GM12891 (cell line): ENCODE measurements around the gene TRERF1.

Source experiments
- POLR2A ChIP-seq: IDR thresholded peaks from 2 replicates; pipeline ENCODE4 v1.6.1; 2011; ENCODE audit warnings: low read depth, low read length, control low read depth
- POLR2AphosphoS5 ChIP-seq: IDR thresholded peaks from 2 replicates; pipeline ENCODE4 v1.6.1; 2011; ENCODE audit warnings: low read depth, low read length, control low read depth
- TAF1 ChIP-seq: IDR thresholded peaks from 2 replicates; pipeline ENCODE4 v1.6.1; 2011; ENCODE audit warnings: low read depth, low read length, control low read depth

GRCh38 chr6:42279144-42279781 lies 172.5 kb downstream of the TRERF1 start:
- no peak for TF ChIP-seq POLR2A
- no peak for TF ChIP-seq POLR2AphosphoS5
- TF ChIP-seq TAF1, result no peak
